Upper lobe of left lung (tissue), 6 donors: ENCODE measurements around the gene ATXN1. TPM values are rescaled to one million over a fixed set of nuclear protein-coding genes. Genes with fewer than 3 reads are reported as not detected.
"Not testable (repeated sequence)": the region's sequence is repeated elsewhere in the genome, so short reads cannot be mapped to it uniquely, and the experiment has no call there.

Experiments used
- ATAC-seq, 2 donors: fragments of 200-7000 bp; cut with Tn5 transposase; one replicate each; pipeline ENCODE4 v1.9.1; 2022; ENCODE audit warnings: mild to moderate bottlenecking in 2 of 2, moderate library complexity in 2 of 2; ENCODE audit not compliant: low FRiP score in 2 of 2
- DNase-seq, 2 donors: peaks; one replicate each; pipeline ENCODE4 v3.0.0-alpha.2; 2019 to 2020
- H3K27ac ChIP-seq, 4 donors: fragments of 200-600 bp; sonication (generic); one replicate each; pipeline ENCODE4 v1.5.1; 2016 to 2019
- H3K27me3 ChIP-seq, 4 donors: fragments of 200-600 bp; sonication (generic); one replicate each; pipeline ENCODE4 v1.5.1; 2017 to 2019
- H3K36me3 ChIP-seq, 4 donors: fragments of 200-600 bp; sonication (generic); one replicate each; pipeline ENCODE4 v1.5.1; 2016 to 2019
- H3K4me1 ChIP-seq, 4 donors: fragments of 200-600 bp; sonication (generic); one replicate each; pipeline ENCODE4 v1.5.1; 2018 to 2019
- H3K4me3 ChIP-seq, 4 donors: fragments of 200-600 bp; sonication (generic); one replicate each; pipeline ENCODE4 v1.5.1; 2017 to 2019; ENCODE audit warnings: mild to moderate bottlenecking in 2 of 4, moderate library complexity in 1 of 4
- H3K9me3 ChIP-seq, 4 donors: fragments of 200-600 bp; sonication (generic); one replicate each; pipeline ENCODE4 v1.5.1; 2018 to 2019
- CTCF ChIP-seq, 6 experiments: fragments of 450-650 bp in 4 of 6; fragments of 200-600 bp in 2 of 6; sonication (generic) in 2 of 6; IDR thresholded peaks; one replicate each; pipeline ENCODE4 v1.5.1; 2016 to 2019; ENCODE audit warnings: antibody characterized with exemption in 6 of 6
- EP300 ChIP-seq, 4 donors: sonication (generic); formaldehyde crosslinking; IDR thresholded peaks; one replicate each; pipeline ENCODE4 v1.5.1; 2017; ENCODE audit warnings: antibody characterized with exemption in 4 of 4, control low read depth in 2 of 4
- POLR2A ChIP-seq, 4 donors: fragments of 450-650 bp; IDR thresholded peaks; one replicate each; pipeline ENCODE4 v1.5.1; 2016 to 2017; ENCODE audit warnings: antibody characterized with exemption in 4 of 4, mild to moderate bottlenecking in 2 of 4
- POLR2AphosphoS5 ChIP-seq, 2 donors: sonication (generic); formaldehyde crosslinking; IDR thresholded peaks; one replicate each; pipeline ENCODE4 v1.5.1; 2017; ENCODE audit warnings: antibody characterized with exemption in 2 of 2
- WGBS, 2 donors: methylation state at CpG; one replicate each; pipeline ENCODE4 v1.1.5; 2017 to 2018; 5-methylcytosine and 5-hydroxymethylcytosine counted together
- total RNA-seq, 6 donors: library from RNA; depleted of rRNA in 4 of 6; stranded (reverse); fragments of >200 nt in 4 of 6; gene quantifications; one replicate each; pipeline versions ENCODE4 v1.1.0 to v1.2.1, GENCODE V29; 2016 to 2021
- donor health status: DM: no; HTN: no; CAD: no; lungs with moderate emphysema.
- donor health status: DM: no; HTN: yes; CAD: no; lungs with severe emphysema.

Gene ATXN1
- total RNA-seq, 6 donors from 2014 or later, result 44.2 to 106 (median 71.7) TPM

GRCh38 chr6:16464045-16464444 is 297.2 kb downstream of the ATXN1 start:
- WGBS, 2 donors, result 95 to 100% methylated on average over 3 of the region's 3 CpGs
- peak overlapping the region in 2 of 4 donors; percentile 9 to 59 for H3K27ac ChIP-seq
- ATAC-seq, result no peak

GRCh38 chr6:16463246-16463645 is 298.0 kb downstream of the ATXN1 start:
- H3K27ac ChIP-seq, result peak overlapping the region in 2 of 4 donors; percentile 9 to 26
- DNase-seq, H3K36me3 ChIP-seq, H3K4me3 ChIP-seq, H3K9me3 ChIP-seq, H3K4me1 ChIP-seq, H3K27me3 ChIP-seq, ATAC-seq: not testable (repeated sequence)
- 72 to 76% methylated on average over 4 of the region's 4 CpGs for WGBS, 2 donors

More at GRCh38 chr6:16464045-16464444, 297.2 kb downstream of the ATXN1 start:
- Histone ChIP-seq H3K4me1 (peaks cover 0 to 4% (median 0%) of the 10 kb centered on the region in 4 donors), H3K4me3 (no peak overlapping the region), H3K27me3 (no peaks in the 10 kb centered on the region), H3K36me3 (no peaks in the 10 kb centered on the region), H3K9me3 (no peaks in the 10 kb centered on the region)
- TF ChIP-seq POLR2A (IDR thresholded peaks at IDR 0.05) (no peak), EP300 (IDR thresholded peaks at IDR 0.05) (no peak), CTCF (IDR thresholded peaks at IDR 0.05) (no peak), POLR2AphosphoS5 (IDR thresholded peaks at IDR 0.05) (no peak)
- no peak for DNase-seq

GRCh38 chr6:16461491-16461890 is 299.8 kb downstream of the ATXN1 start:
- Histone ChIP-seq H3K4me3 (no peak overlapping the region), H3K36me3 (no peaks in the 10 kb centered on the region), H3K4me1 (peaks cover 0 to 4% (median 0%) of the 10 kb centered on the region in 4 donors), H3K27ac (no peak overlapping the region), H3K27me3 (no peaks in the 10 kb centered on the region), H3K9me3 (no peaks in the 10 kb centered on the region)
- DNase-seq, result no peak
- TF ChIP-seq POLR2AphosphoS5 (IDR thresholded peaks at IDR 0.05), result no peak
- no peak for TF ChIP-seq CTCF (IDR thresholded peaks at IDR 0.05)
- TF ChIP-seq EP300 (IDR thresholded peaks at IDR 0.05), result no peak
- TF ChIP-seq POLR2A (IDR thresholded peaks at IDR 0.05), result no peak
- ATAC-seq, result no peak
- WGBS, 2 donors, result 38 to 42% methylated on average over 6 of the region's 6 CpGs

- not testable (repeated sequence) for H3K4me1 ChIP-seq, ATAC-seq, H3K27me3 ChIP-seq, H3K4me3 ChIP-seq, H3K9me3 ChIP-seq, DNase-seq, H3K27ac ChIP-seq, H3K36me3 ChIP-seq
- 73 to 88% methylated on average over 5 of the region's 5 CpGs for WGBS, 2 donors
Observed at GRCh38 chr6:16459472-16459871, 301.8 kb downstream of the ATXN1 start.

GRCh38 chr6:16452348-16452747 is 308.9 kb downstream of the ATXN1 start:
- H3K4me1 ChIP-seq, result peaks cover 0 to 3% (median 0%) of the 10 kb centered on the region in 4 donors
- no peak for ATAC-seq
- no peaks in the 10 kb centered on the region for H3K9me3 ChIP-seq
- 83 to 98% methylated on average over 2 of the region's 2 CpGs for WGBS, 2 donors
- DNase-seq, result no peak
- no peak overlapping the region for H3K4me3 ChIP-seq
- no peaks in the 10 kb centered on the region for H3K27me3 ChIP-seq
- no peak overlapping the region for H3K27ac ChIP-seq
- no peaks in the 10 kb centered on the region for H3K36me3 ChIP-seq
- TF ChIP-seq CTCF (IDR thresholded peaks at IDR 0.05), result no peak
- no peak for TF ChIP-seq EP300 (IDR thresholded peaks at IDR 0.05)
- no peak for TF ChIP-seq POLR2AphosphoS5 (IDR thresholded peaks at IDR 0.05)
- no peak for TF ChIP-seq POLR2A (IDR thresholded peaks at IDR 0.05)

GRCh38 chr6:16450821-16451220 is 310.4 kb downstream of the ATXN1 start:
- no peak overlapping the region for H3K4me3 ChIP-seq
- peaks cover 0 to 3% (median 0%) of the 10 kb centered on the region in 4 donors for H3K4me1 ChIP-seq
- DNase-seq (no peak), ATAC-seq (no peak)
- H3K27me3 ChIP-seq, result no peaks in the 10 kb centered on the region
- no peaks in the 10 kb centered on the region for H3K9me3 ChIP-seq
- no peak overlapping the region for H3K27ac ChIP-seq
- 96% methylated on average over 7 of the region's 7 CpGs for WGBS, 2 donors
- TF ChIP-seq CTCF (IDR thresholded peaks at IDR 0.05) (no peak), POLR2A (IDR thresholded peaks at IDR 0.05) (no peak), POLR2AphosphoS5 (IDR thresholded peaks at IDR 0.05) (no peak)
- no peaks in the 10 kb centered on the region for H3K36me3 ChIP-seq
